HG02938 (cell line): ENCODE data around the gene LRFN2.

ENCODE experiments used
- ATAC-seq: cut with Tn5 transposase; IDR thresholded peaks from one replicate; pipeline ENCODE4 v1.9.1; 2021; ENCODE audit warnings: mild to moderate bottlenecking, moderate library complexity; ENCODE audit not compliant: unreplicated experiment

Gene LRFN2

GRCh38 chr6:40586369-40587201 lies 579 bp downstream of the LRFN2 start:
- ATAC-seq = no peak

- no peak for ATAC-seq
Measured at GRCh38 chr6:40585651-40586269, 1.4 kb downstream of the LRFN2 start.

GRCh38 chr6:40585223-40585622 lies 1.9 kb downstream of the LRFN2 start:
- ATAC-seq = no peak

- ATAC-seq = no peak
Measured at GRCh38 chr6:40584741-40585140, 2.4 kb downstream of the LRFN2 start.

- no peak for ATAC-seq
Measured at GRCh38 chr6:40583709-40584108, 3.5 kb downstream of the LRFN2 start.

GRCh38 chr6:40582892-40583291 lies 4.3 kb downstream of the LRFN2 start:
- ATAC-seq = no peak

- no peak for ATAC-seq
Measured at GRCh38 chr6:40579101-40579500, 8.1 kb downstream of the LRFN2 start.

GRCh38 chr6:40577672-40578071 lies 9.5 kb downstream of the LRFN2 start:
- ATAC-seq = no peak

- no peak for ATAC-seq
Measured at GRCh38 chr6:40573221-40573620, 13.9 kb downstream of the LRFN2 start.

GRCh38 chr6:40569162-40569910 lies 17.8 kb downstream of the LRFN2 start:
- ATAC-seq = no peak

GRCh38 chr6:40568062-40568708 lies 19.0 kb downstream of the LRFN2 start:
- ATAC-seq = no peak

GRCh38 chr6:40563111-40563510 lies 24.1 kb downstream of the LRFN2 start:
- ATAC-seq = no peak

GRCh38 chr6:40559056-40559455 lies 28.1 kb downstream of the LRFN2 start:
- no peak for ATAC-seq

- ATAC-seq = no peak
Measured at GRCh38 chr6:40558102-40558501, 29.1 kb downstream of the LRFN2 start.

GRCh38 chr6:40556881-40557280 lies 30.3 kb downstream of the LRFN2 start:
- ATAC-seq = no peak

GRCh38 chr6:40556023-40556422 lies 31.1 kb downstream of the LRFN2 start:
- no peak for ATAC-seq

- no peak for ATAC-seq
Measured at GRCh38 chr6:40555092-40555491, 32.1 kb downstream of the LRFN2 start.

- no peak for ATAC-seq
Measured at GRCh38 chr6:40552941-40553340, 34.2 kb downstream of the LRFN2 start.

GRCh38 chr6:40551966-40552505 lies 35.1 kb downstream of the LRFN2 start:
- no peak for ATAC-seq

GRCh38 chr6:40550202-40551101 lies 36.7 kb downstream of the LRFN2 start:
- no peak for ATAC-seq
